Breast epithelium (tissue), 4 donors: Measurements from ENCODE around the gene CLCNKB. TPM values are rescaled to one million over a fixed set of nuclear protein-coding genes. Genes with fewer than 3 reads are reported as not detected.

Experiments
- DNase-seq, 2 donors: peaks; one replicate each; pipeline ENCODE4 v3.0.0-alpha.2; 2019; ENCODE audit warnings: low spot score in 2 of 2
- H3K27ac ChIP-seq, 2 donors: fragments of 200-600 bp; sonication (generic) in 1 of 2; one replicate each; pipeline ENCODE4 v1.5.1; 2016 to 2019; ENCODE audit warnings: mild to moderate bottlenecking in 1 of 2
- H3K27me3 ChIP-seq, 2 donors: fragments of 200-600 bp; sonication (generic) in 1 of 2; one replicate each; pipeline versions ENCODE4 v1.5.1 to v1.6.0; 2017 to 2019; ENCODE audit warnings: control low read depth in 1 of 2, mild to moderate bottlenecking in 1 of 2
- H3K36me3 ChIP-seq: fragments of 200-600 bp; one replicate; pipeline ENCODE4 v1.5.1; 2019
- H3K4me1 ChIP-seq, 2 donors: fragments of 200-600 bp; sonication (generic); one replicate each; pipeline ENCODE4 v1.5.1; 2016 to 2019; ENCODE audit warnings: control low read depth in 1 of 2
- H3K4me3 ChIP-seq, 3 donors: fragments of 200-600 bp; sonication (generic); 1 replicate in 2 of 3; 2 replicates in 1 of 3; pipeline ENCODE4 v1.5.1; 2016 to 2019; ENCODE audit warnings: mild to moderate bottlenecking in 3 of 3, moderate library complexity in 2 of 3
- H3K9me3 ChIP-seq, 2 donors: fragments of 200-600 bp; sonication (generic) in 1 of 2; one replicate each; pipeline ENCODE4 v1.5.1; 2016 to 2019; ENCODE audit warnings: control low read depth in 1 of 2
- CTCF ChIP-seq, 3 donors: fragments of 450-650 bp; IDR thresholded peaks; one replicate each; pipeline ENCODE4 v1.5.1; 2016 to 2017; ENCODE audit warnings: antibody characterized with exemption in 3 of 3, mild to moderate bottlenecking in 3 of 3, moderate library complexity in 3 of 3
- POLR2A ChIP-seq: fragments of 450-650 bp; IDR thresholded peaks from one replicate; pipeline ENCODE4 v1.6.1; 2016; ENCODE audit warnings: antibody characterized with exemption, mild to moderate bottlenecking, moderate library complexity
- POLR2AphosphoS5 ChIP-seq, 3 donors: sonication (generic); formaldehyde crosslinking; IDR thresholded peaks; one replicate each; pipeline ENCODE4 v1.6.1; 2017; ENCODE audit warnings: antibody characterized with exemption in 3 of 3
- intact Hi-C: fragments of 100-400 bp; cut with DNase I; formaldehyde crosslinking; loops from one replicate; pipeline ENCODE4 v1.15.1; 2023; ENCODE audit warnings: low total_unique reads
- total RNA-seq, 3 donors: library from RNA; depleted of rRNA; stranded (reverse); fragments of >200 nt; gene quantifications; one replicate each; pipeline ENCODE4 v1.1.0, GENCODE V29; 2016

CLCNKB gene
- total RNA-seq, 3 donors from 2014 or later: 0.32 to 0.88 (median 0.33) TPM

- Histone ChIP-seq H3K36me3 (no peaks in the 10 kb centered on the region), H3K27ac (peak overlapping the region in 1 of 2 donors; percentile 1), H3K4me1 (peaks cover 0 to 2% of the 10 kb centered on the region in 2 donors), H3K9me3 (no peaks in the 10 kb centered on the region), H3K27me3 (no peaks in the 10 kb centered on the region), H3K4me3 (peak overlapping the region in 1 of 3 donors; percentile 21)
- TF ChIP-seq POLR2A (no peak), POLR2AphosphoS5 (IDR thresholded peaks at IDR 0.05) (peak; percentile 25 to 56 (median 30)), CTCF (IDR thresholded peaks at IDR 0.05) (peak; percentile 91 to 97 (median 95))
- DNase-seq: peak; percentile 69 to 82
- intact Hi-C loops: no loop called here
These were observed 35.5 kb downstream of the CLCNKB start for GRCh38 chr1:16078925-16079656.

GRCh38 chr1:16080422-16081150 lies 37.0 kb downstream of the CLCNKB start:
- intact Hi-C loops: no loop called here

GRCh38 chr1:16081636-16082035 lies 38.1 kb downstream of the CLCNKB start:
- H3K27me3 ChIP-seq: no peaks in the 10 kb centered on the region
- no peaks in the 10 kb centered on the region for H3K9me3 ChIP-seq
- DNase-seq: no peak
- H3K27ac ChIP-seq: no peak overlapping the region
- no peaks in the 10 kb centered on the region for H3K36me3 ChIP-seq
- H3K4me1 ChIP-seq: no peaks in the 10 kb centered on the region
- H3K4me3 ChIP-seq: no peak overlapping the region
- TF ChIP-seq POLR2A (no peak), CTCF (IDR thresholded peaks at IDR 0.05) (no peak), POLR2AphosphoS5 (IDR thresholded peaks at IDR 0.05) (no peak)
- intact Hi-C loops: loop anchor here (2.0 kb wide), 1 partner anchor 103 kb away; no protein-coding TSS in a partner anchor

More at GRCh38 chr1:16080422-16081150, 37.0 kb downstream of the CLCNKB start:
- Histone ChIP-seq H3K4me3 (no peak overlapping the region), H3K9me3 (no peaks in the 10 kb centered on the region), H3K36me3 (no peaks in the 10 kb centered on the region), H3K27ac (no peak overlapping the region), H3K4me1 (no peaks in the 10 kb centered on the region), H3K27me3 (no peaks in the 10 kb centered on the region)
- no peak for DNase-seq
- no peak for TF ChIP-seq POLR2A
- no peak for TF ChIP-seq POLR2AphosphoS5 (IDR thresholded peaks at IDR 0.05)
- no peak for TF ChIP-seq CTCF (IDR thresholded peaks at IDR 0.05)

GRCh38 chr1:16082283-16083038 lies 38.9 kb downstream of the CLCNKB start:
- no peaks in the 10 kb centered on the region for H3K4me1 ChIP-seq
- H3K27me3 ChIP-seq: no peaks in the 10 kb centered on the region
- no peaks in the 10 kb centered on the region for H3K36me3 ChIP-seq
- no peak for DNase-seq
- TF ChIP-seq POLR2AphosphoS5 (IDR thresholded peaks at IDR 0.05): no peak
- TF ChIP-seq CTCF (IDR thresholded peaks at IDR 0.05): peak; percentile 63 to 91 (median 66)
- intact Hi-C loops: loop anchor here (2.0 kb wide), 1 partner anchor 102 kb away; no protein-coding TSS in a partner anchor
- no peak overlapping the region for H3K27ac ChIP-seq
- no peaks in the 10 kb centered on the region for H3K9me3 ChIP-seq
- no peak overlapping the region for H3K4me3 ChIP-seq
